Measurements from ENCODE around the gene AKAP9.
"Not testable (repeated sequence)": the region's sequence is repeated elsewhere in the genome, so short reads cannot be mapped to it uniquely, and the experiment has no call there.

Gene AKAP9

DNA sequence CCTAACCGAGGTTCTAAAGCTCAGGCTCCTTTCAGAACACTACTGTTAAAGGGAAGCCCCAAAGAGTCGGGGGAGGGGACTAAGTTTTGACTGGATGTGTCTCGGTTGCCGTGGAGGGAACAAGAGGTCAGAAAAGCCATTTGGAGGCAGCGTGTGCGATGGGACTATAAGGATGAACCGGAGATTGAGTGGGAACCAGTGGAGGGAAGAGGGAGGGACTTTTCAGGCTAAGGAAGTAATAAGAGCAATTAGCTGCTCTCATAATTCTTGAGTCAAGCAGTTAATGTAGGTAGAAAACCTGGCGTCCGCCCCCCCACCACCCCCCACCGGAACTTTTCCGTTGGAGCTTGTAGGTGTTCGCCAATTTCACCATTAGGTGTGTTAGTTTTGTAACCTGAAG lies 491 bp upstream of the AKAP9 start:
- Mint-ChIP-seq H3K27ac (peak overlapping the region; percentile 94), H3K4me3 (peak overlapping the region; percentile 96), H3K4me1 (peaks cover 21% of the 10 kb centered on the region), H3K27me3 (ENCODE audit: low read depth, poor library complexity) (no peaks in the 10 kb centered on the region), H3K36me3 (ENCODE audit: low read depth) (no peaks in the 10 kb centered on the region), H3K9me3 (no peaks in the 10 kb centered on the region)
- peak; percentile 29 for DNase-seq
- TF ChIP-seq, protein P1, sequence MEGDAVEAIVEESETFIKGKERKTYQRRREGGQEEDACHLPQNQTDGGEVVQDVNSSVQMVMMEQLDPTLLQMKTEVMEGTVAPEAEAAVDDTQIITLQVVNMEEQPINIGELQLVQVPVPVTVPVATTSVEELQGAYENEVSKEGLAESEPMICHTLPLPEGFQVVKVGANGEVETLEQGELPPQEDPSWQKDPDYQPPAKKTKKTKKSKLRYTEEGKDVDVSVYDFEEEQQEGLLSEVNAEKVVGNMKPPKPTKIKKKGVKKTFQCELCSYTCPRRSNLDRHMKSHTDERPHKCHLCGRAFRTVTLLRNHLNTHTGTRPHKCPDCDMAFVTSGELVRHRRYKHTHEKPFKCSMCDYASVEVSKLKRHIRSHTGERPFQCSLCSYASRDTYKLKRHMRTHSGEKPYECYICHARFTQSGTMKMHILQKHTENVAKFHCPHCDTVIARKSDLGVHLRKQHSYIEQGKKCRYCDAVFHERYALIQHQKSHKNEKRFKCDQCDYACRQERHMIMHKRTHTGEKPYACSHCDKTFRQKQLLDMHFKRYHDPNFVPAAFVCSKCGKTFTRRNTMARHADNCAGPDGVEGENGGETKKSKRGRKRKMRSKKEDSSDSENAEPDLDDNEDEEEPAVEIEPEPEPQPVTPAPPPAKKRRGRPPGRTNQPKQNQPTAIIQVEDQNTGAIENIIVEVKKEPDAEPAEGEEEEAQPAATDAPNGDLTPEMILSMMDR (IDR thresholded peaks at IDR 0.05) = no peak

DNA sequence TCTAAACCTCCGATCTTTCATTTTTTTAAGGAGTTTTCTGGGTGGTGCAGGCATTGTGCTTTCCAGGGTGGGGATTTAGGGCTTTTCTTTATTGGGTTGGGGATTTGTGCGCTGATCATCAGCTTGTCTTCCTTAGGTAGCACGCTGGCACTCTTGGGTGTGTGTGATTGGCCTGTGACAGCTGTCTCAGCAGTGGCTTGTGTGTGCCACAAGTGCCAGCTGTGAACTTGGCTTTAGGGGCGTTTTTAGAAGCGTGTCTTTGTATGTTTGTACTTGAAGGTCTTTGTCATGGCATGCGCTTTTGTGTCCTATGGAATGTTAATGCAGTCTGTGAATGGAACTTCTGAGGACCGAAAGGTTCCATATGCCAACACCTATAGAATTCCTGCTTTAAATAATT lies 788 bp downstream of the AKAP9 start:
- Mint-ChIP-seq H3K9me3 (no peaks in the 10 kb centered on the region), H3K36me3 (ENCODE audit: low read depth) (peaks cover 5% of the 10 kb centered on the region), H3K27ac (peak overlapping the region; percentile 77), H3K4me3 (peak overlapping the region; percentile 96), H3K4me1 (peaks cover 21% of the 10 kb centered on the region), H3K27me3 (ENCODE audit: low read depth, poor library complexity) (no peaks in the 10 kb centered on the region)
- DNase-seq = peak; percentile 17
- TF ChIP-seq, protein P1 (IDR thresholded peaks at IDR 0.05) = no peak

GRCh38 chr7:91942312-91942711 lies 1.6 kb downstream of the AKAP9 start:
- DNase-seq = no peak
- no peaks in the 10 kb centered on the region for H3K9me3 Mint-ChIP-seq
- H3K27me3 Mint-ChIP-seq (ENCODE audit: low read depth, poor library complexity) = no peaks in the 10 kb centered on the region
- H3K36me3 Mint-ChIP-seq (ENCODE audit: low read depth) = peaks cover 14% of the 10 kb centered on the region
- H3K4me1 Mint-ChIP-seq = peaks cover 21% of the 10 kb centered on the region
- TF ChIP-seq, protein P1 (IDR thresholded peaks at IDR 0.05) = no peak
- peak overlapping the region; percentile 96 for H3K4me3 Mint-ChIP-seq
- no peak overlapping the region for H3K27ac Mint-ChIP-seq

- H3K27me3 Mint-ChIP-seq (ENCODE audit: low read depth, poor library complexity); DNase-seq; H3K27ac Mint-ChIP-seq; H3K4me3 Mint-ChIP-seq; H3K9me3 Mint-ChIP-seq: not testable (repeated sequence)
- Mint-ChIP-seq H3K36me3 (ENCODE audit: low read depth) (peaks cover 22% of the 10 kb centered on the region), H3K4me1 (peaks cover 13% of the 10 kb centered on the region)
Observed at GRCh38 chr7:91944970-91945369, 4.3 kb downstream of the AKAP9 start.

DNA sequence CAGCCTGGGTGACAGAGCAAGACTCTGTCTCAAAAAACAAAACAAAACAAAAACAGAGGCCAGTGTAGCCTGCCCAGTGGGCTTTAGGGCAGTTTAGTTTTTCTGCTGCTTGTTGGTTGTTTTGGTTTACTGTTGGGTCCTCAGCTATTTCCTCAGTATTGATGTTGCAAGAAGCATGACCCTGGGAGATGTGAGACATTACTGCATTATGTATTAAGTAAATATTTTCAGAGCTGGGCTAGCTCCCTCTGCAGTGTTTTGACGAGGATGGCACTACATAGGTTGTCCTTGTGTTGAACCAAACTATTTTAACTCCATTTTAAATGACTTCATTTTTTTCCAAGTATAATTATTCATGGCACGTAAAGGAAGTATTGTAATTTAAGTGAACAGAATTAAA lies 4.8 kb downstream of the AKAP9 start:
- H3K27me3 Mint-ChIP-seq (ENCODE audit: low read depth, poor library complexity) = no peaks in the 10 kb centered on the region
- H3K4me1 Mint-ChIP-seq = peaks cover 9% of the 10 kb centered on the region
- peaks cover 22% of the 10 kb centered on the region for H3K36me3 Mint-ChIP-seq (ENCODE audit: low read depth)
- H3K9me3 Mint-ChIP-seq = no peaks in the 10 kb centered on the region
- H3K4me3 Mint-ChIP-seq = no peak overlapping the region
- H3K27ac Mint-ChIP-seq = no peak overlapping the region
- TF ChIP-seq, protein P1 (IDR thresholded peaks at IDR 0.05) = no peak
- DNase-seq = no peak

- no peaks in the 10 kb centered on the region for H3K9me3 Mint-ChIP-seq
- H3K27me3 Mint-ChIP-seq (ENCODE audit: low read depth, poor library complexity) = no peaks in the 10 kb centered on the region
- H3K4me1 Mint-ChIP-seq = peaks cover 9% of the 10 kb centered on the region
- TF ChIP-seq, protein P1 (IDR thresholded peaks at IDR 0.05) = no peak
- H3K36me3 Mint-ChIP-seq (ENCODE audit: low read depth) = peaks cover 22% of the 10 kb centered on the region
- no peak overlapping the region for H3K4me3 Mint-ChIP-seq
- H3K27ac Mint-ChIP-seq = no peak overlapping the region
- no peak for DNase-seq
Observed at GRCh38 chr7:91946549-91946948, 5.9 kb downstream of the AKAP9 start.

Measured in nephron progenitor cell (in vitro differentiated cells).